Measurements from ENCODE around the gene DGKI.

DNA sequence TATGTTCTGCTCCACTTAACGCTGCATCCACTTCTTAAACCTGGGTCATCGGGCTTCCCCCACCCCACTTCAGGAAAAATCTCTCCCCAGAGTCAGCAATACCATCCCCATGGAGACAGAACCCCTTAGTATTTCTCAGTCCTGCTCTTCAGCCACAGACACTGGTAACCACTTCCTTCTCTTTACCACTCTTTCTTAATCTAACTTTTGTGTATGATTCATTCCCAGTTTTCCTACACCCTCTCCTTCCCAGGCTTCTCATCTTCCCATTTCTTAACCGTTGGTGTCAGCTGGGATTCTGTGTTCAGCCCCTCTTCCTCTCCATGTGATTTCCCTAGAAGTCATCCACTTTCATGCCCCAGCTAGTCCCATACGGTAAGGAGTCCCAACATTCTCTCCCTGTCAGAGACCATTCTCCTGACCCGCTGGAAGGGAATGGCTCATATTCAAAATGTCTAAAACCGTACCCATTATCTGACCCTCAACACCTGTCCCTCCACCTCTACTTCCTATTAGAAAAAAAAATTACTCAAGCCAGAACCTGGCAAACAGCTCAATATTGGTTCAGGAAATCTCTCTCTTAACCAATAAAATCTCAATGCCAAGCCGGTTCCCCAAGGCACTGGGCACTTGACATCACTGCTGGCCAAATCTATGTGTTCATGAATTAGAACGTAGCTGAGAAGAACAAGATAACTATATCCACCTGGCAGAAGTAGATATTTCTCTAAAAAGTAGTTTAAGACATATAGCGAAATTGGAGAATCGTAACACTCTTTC, 89.4 kb downstream of the DGKI start:
- no peak for TF ChIP-seq POLR2A (IDR thresholded peaks at IDR 0.05)
- TF ChIP-seq EP300 (IDR thresholded peaks at IDR 0.05; ENCODE audit: low read depth), result no peak
- TF ChIP-seq, protein P1, sequence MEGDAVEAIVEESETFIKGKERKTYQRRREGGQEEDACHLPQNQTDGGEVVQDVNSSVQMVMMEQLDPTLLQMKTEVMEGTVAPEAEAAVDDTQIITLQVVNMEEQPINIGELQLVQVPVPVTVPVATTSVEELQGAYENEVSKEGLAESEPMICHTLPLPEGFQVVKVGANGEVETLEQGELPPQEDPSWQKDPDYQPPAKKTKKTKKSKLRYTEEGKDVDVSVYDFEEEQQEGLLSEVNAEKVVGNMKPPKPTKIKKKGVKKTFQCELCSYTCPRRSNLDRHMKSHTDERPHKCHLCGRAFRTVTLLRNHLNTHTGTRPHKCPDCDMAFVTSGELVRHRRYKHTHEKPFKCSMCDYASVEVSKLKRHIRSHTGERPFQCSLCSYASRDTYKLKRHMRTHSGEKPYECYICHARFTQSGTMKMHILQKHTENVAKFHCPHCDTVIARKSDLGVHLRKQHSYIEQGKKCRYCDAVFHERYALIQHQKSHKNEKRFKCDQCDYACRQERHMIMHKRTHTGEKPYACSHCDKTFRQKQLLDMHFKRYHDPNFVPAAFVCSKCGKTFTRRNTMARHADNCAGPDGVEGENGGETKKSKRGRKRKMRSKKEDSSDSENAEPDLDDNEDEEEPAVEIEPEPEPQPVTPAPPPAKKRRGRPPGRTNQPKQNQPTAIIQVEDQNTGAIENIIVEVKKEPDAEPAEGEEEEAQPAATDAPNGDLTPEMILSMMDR (IDR thresholded peaks at IDR 0.05), result no peak
- no peak for TF ChIP-seq POLR2AphosphoS5 (IDR thresholded peaks at IDR 0.05)
